ENCODE results near the gene HS3ST4. TPM values are rescaled to one million over a fixed set of nuclear protein-coding genes. Genes with fewer than 3 reads are reported as not detected.

Gene HS3ST4
- polyA plus RNA-seq, 1 donor from 2014 or later, result 13.0 TPM

DNA sequence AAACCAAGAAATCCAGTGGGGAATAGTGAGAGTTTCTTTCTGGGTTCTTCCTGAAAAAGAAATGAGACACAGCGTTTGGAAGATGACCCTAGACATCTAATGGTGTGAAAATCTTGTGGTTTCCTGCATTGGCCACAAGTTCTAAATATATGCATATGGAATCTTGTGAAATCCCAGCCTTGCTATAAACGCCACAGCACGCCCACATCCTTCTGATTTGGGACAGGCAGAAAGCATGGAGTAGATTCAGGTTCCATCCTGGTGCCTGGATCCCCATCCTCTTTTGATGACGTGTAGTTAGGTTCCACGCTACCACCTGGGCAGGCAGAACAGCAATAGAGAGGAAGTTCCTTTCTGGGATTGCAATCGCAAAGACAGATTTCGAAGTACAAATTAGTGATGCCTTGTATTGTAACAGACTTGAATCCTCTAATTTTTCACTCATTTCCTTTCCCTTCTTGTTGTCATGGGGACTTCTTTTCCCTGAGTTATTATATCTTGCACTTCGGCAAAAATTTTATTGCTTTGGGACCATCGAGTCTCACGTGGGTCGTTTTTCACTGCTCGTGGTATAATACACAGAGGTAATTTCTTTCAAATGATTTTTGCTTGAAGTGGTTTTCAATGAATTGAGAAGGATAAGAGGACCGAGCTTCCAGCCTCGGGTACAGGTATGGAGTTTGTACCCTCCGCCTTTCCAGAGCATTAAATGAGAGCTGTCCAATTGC, 37.6 kb downstream of the HS3ST4 start:
- no peak overlapping the region for H3K9ac ChIP-seq (ENCODE audit: low read length)
- H3K36me3 ChIP-seq (ENCODE audit: insufficient read depth, low read length), result no peaks in the 10 kb centered on the region
- H4K20me1 ChIP-seq (ENCODE audit: insufficient read depth), result no peaks in the 10 kb centered on the region
- H3K27ac ChIP-seq (ENCODE audit: low read length), result no peak overlapping the region
- H3K4me2 ChIP-seq (ENCODE audit: low read length), result no peak overlapping the region
- H3F3A ChIP-seq (ENCODE audit: insufficient read depth, low read length, poor library complexity, severe bottlenecking), result no peaks in the 10 kb centered on the region
- H3K27me3 ChIP-seq (ENCODE audit: insufficient read depth, low read depth, low read length), result no peaks in the 10 kb centered on the region
- no peak overlapping the region for H3K4me3 ChIP-seq (ENCODE audit: low read length)
- H3K79me2 ChIP-seq (replicated peaks; ENCODE audit: insufficient read depth, low read length), result no peaks in the 10 kb centered on the region
- H3K9me3 ChIP-seq (ENCODE audit: low read length), result no peaks in the 10 kb centered on the region
- TF ChIP-seq EZH2 (IDR thresholded peaks at IDR 0.05; ENCODE audit: borderline replicate concordance, insufficient read depth, low read length, poor library complexity, severe bottlenecking) (no peak), EP300 (conservative IDR thresholded peaks at IDR 0.05; ENCODE audit: poor library complexity, severe bottlenecking) (no peak), SMC3 (conservative IDR thresholded peaks at IDR 0.05; ENCODE audit: poor library complexity) (no peak), POLR2AphosphoS5 (IDR thresholded peaks at IDR 0.05) (no peak), TAF1 (IDR thresholded peaks at IDR 0.05; ENCODE audit: low read depth) (no peak), RAD21 (conservative IDR thresholded peaks at IDR 0.05) (no peak), MXI1 (conservative IDR thresholded peaks at IDR 0.05; ENCODE audit: poor library complexity, severe bottlenecking) (no peak)
- TF ChIP-seq, protein P1, sequence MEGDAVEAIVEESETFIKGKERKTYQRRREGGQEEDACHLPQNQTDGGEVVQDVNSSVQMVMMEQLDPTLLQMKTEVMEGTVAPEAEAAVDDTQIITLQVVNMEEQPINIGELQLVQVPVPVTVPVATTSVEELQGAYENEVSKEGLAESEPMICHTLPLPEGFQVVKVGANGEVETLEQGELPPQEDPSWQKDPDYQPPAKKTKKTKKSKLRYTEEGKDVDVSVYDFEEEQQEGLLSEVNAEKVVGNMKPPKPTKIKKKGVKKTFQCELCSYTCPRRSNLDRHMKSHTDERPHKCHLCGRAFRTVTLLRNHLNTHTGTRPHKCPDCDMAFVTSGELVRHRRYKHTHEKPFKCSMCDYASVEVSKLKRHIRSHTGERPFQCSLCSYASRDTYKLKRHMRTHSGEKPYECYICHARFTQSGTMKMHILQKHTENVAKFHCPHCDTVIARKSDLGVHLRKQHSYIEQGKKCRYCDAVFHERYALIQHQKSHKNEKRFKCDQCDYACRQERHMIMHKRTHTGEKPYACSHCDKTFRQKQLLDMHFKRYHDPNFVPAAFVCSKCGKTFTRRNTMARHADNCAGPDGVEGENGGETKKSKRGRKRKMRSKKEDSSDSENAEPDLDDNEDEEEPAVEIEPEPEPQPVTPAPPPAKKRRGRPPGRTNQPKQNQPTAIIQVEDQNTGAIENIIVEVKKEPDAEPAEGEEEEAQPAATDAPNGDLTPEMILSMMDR (IDR thresholded peaks at IDR 0.05; ENCODE audit: poor library complexity, severe bottlenecking), result no peak
- TF ChIP-seq, protein P2, sequence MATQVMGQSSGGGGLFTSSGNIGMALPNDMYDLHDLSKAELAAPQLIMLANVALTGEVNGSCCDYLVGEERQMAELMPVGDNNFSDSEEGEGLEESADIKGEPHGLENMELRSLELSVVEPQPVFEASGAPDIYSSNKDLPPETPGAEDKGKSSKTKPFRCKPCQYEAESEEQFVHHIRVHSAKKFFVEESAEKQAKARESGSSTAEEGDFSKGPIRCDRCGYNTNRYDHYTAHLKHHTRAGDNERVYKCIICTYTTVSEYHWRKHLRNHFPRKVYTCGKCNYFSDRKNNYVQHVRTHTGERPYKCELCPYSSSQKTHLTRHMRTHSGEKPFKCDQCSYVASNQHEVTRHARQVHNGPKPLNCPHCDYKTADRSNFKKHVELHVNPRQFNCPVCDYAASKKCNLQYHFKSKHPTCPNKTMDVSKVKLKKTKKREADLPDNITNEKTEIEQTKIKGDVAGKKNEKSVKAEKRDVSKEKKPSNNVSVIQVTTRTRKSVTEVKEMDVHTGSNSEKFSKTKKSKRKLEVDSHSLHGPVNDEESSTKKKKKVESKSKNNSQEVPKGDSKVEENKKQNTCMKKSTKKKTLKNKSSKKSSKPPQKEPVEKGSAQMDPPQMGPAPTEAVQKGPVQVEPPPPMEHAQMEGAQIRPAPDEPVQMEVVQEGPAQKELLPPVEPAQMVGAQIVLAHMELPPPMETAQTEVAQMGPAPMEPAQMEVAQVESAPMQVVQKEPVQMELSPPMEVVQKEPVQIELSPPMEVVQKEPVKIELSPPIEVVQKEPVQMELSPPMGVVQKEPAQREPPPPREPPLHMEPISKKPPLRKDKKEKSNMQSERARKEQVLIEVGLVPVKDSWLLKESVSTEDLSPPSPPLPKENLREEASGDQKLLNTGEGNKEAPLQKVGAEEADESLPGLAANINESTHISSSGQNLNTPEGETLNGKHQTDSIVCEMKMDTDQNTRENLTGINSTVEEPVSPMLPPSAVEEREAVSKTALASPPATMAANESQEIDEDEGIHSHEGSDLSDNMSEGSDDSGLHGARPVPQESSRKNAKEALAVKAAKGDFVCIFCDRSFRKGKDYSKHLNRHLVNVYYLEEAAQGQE (IDR thresholded peaks at IDR 0.05; ENCODE audit: borderline replicate concordance), result no peak
- H3K9me2 ChIP-seq (ENCODE audit: insufficient read depth, low read length), result no peaks in the 10 kb centered on the region
- H2AFZ ChIP-seq (ENCODE audit: low read depth, low read length), result no peak overlapping the region

DNA sequence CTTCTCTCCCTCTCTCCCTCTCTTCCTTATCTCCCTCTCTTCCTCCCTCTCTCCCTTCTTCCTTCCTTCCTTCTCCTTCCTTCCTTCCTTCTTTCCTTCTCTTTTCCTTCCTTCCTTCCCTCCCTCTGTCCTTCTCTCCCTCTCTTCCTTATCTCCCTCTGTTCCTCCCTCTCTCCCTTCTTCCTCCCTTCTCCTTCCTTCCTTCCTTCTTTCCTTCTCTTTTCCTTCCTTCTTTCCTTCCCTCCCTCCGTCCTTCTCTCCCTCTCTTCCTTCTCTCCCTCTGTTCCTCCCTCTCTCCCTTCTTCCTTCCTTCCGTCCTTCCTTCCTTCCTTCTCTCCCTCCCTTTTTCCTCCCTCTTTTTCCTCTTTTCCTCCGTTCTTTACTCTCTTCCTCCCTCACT, 38.6 kb downstream of the HS3ST4 start:
- H3F3A ChIP-seq (ENCODE audit: insufficient read depth, low read length, poor library complexity, severe bottlenecking), result no peaks in the 10 kb centered on the region
- no peaks in the 10 kb centered on the region for H3K9me3 ChIP-seq (ENCODE audit: low read length)
- H2AFZ ChIP-seq (ENCODE audit: low read depth, low read length), result no peak overlapping the region
- no peak overlapping the region for H3K4me2 ChIP-seq (ENCODE audit: low read length)
- no peaks in the 10 kb centered on the region for H3K27me3 ChIP-seq (ENCODE audit: insufficient read depth, low read depth, low read length)
- H4K20me1 ChIP-seq (ENCODE audit: insufficient read depth), result no peaks in the 10 kb centered on the region
- no peak overlapping the region for H3K9ac ChIP-seq (ENCODE audit: low read length)
- no peaks in the 10 kb centered on the region for H3K9me2 ChIP-seq (ENCODE audit: insufficient read depth, low read length)
- H3K79me2 ChIP-seq (replicated peaks; ENCODE audit: insufficient read depth, low read length), result no peaks in the 10 kb centered on the region
- H3K27ac ChIP-seq (ENCODE audit: low read length), result no peak overlapping the region
- TF ChIP-seq EZH2 (IDR thresholded peaks at IDR 0.05; ENCODE audit: borderline replicate concordance, insufficient read depth, low read length, poor library complexity, severe bottlenecking), result no peak
- no peak for TF ChIP-seq RAD21 (conservative IDR thresholded peaks at IDR 0.05)
- TF ChIP-seq MXI1 (conservative IDR thresholded peaks at IDR 0.05; ENCODE audit: poor library complexity, severe bottlenecking), result no peak
- TF ChIP-seq, protein P1 (IDR thresholded peaks at IDR 0.05; ENCODE audit: poor library complexity, severe bottlenecking), result no peak
- no peak for TF ChIP-seq TAF1 (IDR thresholded peaks at IDR 0.05; ENCODE audit: low read depth)
- no peak for TF ChIP-seq EP300 (conservative IDR thresholded peaks at IDR 0.05; ENCODE audit: poor library complexity, severe bottlenecking)
- no peak for TF ChIP-seq SMC3 (conservative IDR thresholded peaks at IDR 0.05; ENCODE audit: poor library complexity)
- TF ChIP-seq, protein P2 (IDR thresholded peaks at IDR 0.05; ENCODE audit: borderline replicate concordance), result no peak
- TF ChIP-seq POLR2AphosphoS5 (IDR thresholded peaks at IDR 0.05), result no peak
- H3K36me3 ChIP-seq (ENCODE audit: insufficient read depth, low read length), result no peaks in the 10 kb centered on the region
- no peak overlapping the region for H3K4me3 ChIP-seq (ENCODE audit: low read length)

All from neural cell (in vitro differentiated cells).